Parathyroid adenoma (tissue), 2 donors: ENCODE results near the gene KHK.

Experiments
- H2AFZ ChIP-seq: fragments of 300-600 bp; sonication (generic); one replicate; pipeline ENCODE4 v1.7.0; 2017; ENCODE audit warnings: antibody characterized with exemption, mild to moderate bottlenecking
- H3K27ac ChIP-seq: fragments of 300-600 bp; sonication (generic); one replicate; pipeline ENCODE4 v1.7.0; 2017
- H3K27me3 ChIP-seq: fragments of 300-600 bp; sonication (generic); one replicate; pipeline ENCODE4 v1.7.0; 2017; ENCODE audit warnings: low read length; ENCODE audit not compliant: control insufficient read depth, insufficient read depth
- H3K36me3 ChIP-seq: fragments of 300-600 bp; sonication (generic); one replicate; pipeline ENCODE4 v1.7.0; 2017; ENCODE audit warnings: low read length; ENCODE audit not compliant: control insufficient read depth, insufficient read depth
- H3K4me1 ChIP-seq: fragments of 300-600 bp; sonication (generic); one replicate; pipeline ENCODE4 v1.7.0; 2017; ENCODE audit warnings: control low read depth
- H3K4me2 ChIP-seq: fragments of 300-600 bp; sonication (generic); one replicate; pipeline ENCODE4 v1.7.0; 2017; ENCODE audit warnings: low read length
- H3K4me3 ChIP-seq: fragments of 300-600 bp; sonication (generic); one replicate; pipeline ENCODE4 v1.7.0; 2017; ENCODE audit warnings: low read depth, low read length
- H3K79me2 ChIP-seq: fragments of 300-600 bp; sonication (generic); one replicate; pipeline ENCODE4 v1.7.0; 2017; ENCODE audit warnings: control low read depth
- H3K9ac ChIP-seq: fragments of 300-600 bp; sonication (generic); one replicate; pipeline ENCODE4 v1.7.0; 2017; ENCODE audit warnings: mild to moderate bottlenecking
- H3K9me3 ChIP-seq: fragments of 300-600 bp; sonication (generic); one replicate; pipeline ENCODE4 v1.7.0; 2017; ENCODE audit warnings: low read length; ENCODE audit not compliant: control insufficient read depth
- TF ChIP-seq, protein P1 (sequence below): fragments of 300-600 bp; sonication (generic); IDR thresholded peaks from one replicate; pipeline ENCODE4 v1.7.0; 2017; ENCODE audit warnings: antibody characterized with exemption, mild to moderate bottlenecking
- donor health status: primary hyperparathyroidism.

Gene KHK

DNA sequence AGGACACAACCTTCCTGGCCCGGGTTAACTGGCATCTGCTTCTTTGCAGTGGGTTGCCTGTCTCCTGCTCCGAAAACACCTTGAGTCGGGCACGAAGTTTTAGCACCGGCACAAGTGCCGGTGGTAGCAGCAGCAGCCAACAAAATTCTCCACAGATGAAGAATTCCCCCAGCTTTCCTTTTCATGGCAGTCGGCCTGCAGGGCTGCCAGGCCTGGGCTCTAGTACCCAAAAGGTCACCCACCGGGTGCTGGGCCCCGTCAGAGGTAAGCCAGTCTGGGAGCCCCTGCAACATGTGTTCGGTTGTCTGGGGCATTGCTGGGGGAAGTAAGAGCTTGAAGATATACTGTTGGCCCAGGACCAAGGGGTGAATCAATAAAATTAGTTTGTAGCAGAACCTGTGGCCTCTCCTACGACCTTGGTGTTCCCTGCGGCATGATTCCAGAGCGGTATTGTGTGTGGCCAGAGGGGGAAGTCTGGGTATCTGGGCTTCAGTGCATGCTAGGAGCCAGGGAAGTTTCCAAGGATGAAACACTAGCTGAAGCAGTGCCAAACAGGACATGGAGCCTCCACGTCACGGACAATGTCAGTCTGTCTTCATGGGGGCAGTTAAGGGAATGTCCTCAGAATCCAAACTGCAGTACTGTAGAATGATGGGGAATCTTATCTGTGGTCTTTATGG, 27.3 kb upstream of the KHK start:
- no peaks in the 10 kb centered on the region for H3K36me3 ChIP-seq
- no peaks in the 10 kb centered on the region for H3K4me1 ChIP-seq
- no peak overlapping the region for H3K9ac ChIP-seq
- H3K4me2 ChIP-seq: no peak overlapping the region
- peaks cover 3% of the 10 kb centered on the region for H3K79me2 ChIP-seq
- no peak overlapping the region for H3K27ac ChIP-seq
- no peak overlapping the region for H2AFZ ChIP-seq
- H3K4me3 ChIP-seq: no peak overlapping the region
- no peaks in the 10 kb centered on the region for H3K27me3 ChIP-seq
- H3K9me3 ChIP-seq: no peaks in the 10 kb centered on the region
- TF ChIP-seq, protein P1, sequence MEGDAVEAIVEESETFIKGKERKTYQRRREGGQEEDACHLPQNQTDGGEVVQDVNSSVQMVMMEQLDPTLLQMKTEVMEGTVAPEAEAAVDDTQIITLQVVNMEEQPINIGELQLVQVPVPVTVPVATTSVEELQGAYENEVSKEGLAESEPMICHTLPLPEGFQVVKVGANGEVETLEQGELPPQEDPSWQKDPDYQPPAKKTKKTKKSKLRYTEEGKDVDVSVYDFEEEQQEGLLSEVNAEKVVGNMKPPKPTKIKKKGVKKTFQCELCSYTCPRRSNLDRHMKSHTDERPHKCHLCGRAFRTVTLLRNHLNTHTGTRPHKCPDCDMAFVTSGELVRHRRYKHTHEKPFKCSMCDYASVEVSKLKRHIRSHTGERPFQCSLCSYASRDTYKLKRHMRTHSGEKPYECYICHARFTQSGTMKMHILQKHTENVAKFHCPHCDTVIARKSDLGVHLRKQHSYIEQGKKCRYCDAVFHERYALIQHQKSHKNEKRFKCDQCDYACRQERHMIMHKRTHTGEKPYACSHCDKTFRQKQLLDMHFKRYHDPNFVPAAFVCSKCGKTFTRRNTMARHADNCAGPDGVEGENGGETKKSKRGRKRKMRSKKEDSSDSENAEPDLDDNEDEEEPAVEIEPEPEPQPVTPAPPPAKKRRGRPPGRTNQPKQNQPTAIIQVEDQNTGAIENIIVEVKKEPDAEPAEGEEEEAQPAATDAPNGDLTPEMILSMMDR: no peak

DNA sequence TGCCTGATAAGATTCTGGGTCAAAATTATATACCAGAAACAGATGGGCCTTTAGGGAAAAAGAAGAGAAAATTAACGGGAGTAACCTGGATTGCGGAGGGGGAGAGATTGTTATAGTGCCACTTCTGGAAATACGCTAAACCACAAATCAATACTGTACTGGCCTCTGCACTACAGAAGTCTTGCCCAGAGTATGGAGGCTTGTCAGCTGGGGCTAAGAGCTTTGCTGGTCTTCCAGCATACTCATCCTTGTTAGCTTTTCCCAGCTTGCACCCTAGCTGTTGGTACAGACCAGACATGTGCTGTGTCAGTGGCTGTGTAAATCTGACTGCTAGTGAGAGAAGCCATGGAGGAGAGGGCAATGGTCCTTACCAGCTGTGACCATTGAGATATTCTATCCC, 26.2 kb upstream of the KHK start:
- Histone ChIP-seq H3K27me3 (no peaks in the 10 kb centered on the region), H3K36me3 (no peaks in the 10 kb centered on the region), H3K9me3 (no peaks in the 10 kb centered on the region), H3K79me2 (peaks cover 3% of the 10 kb centered on the region), H3K27ac (no peak overlapping the region), H3K9ac (no peak overlapping the region), H3K4me1 (no peaks in the 10 kb centered on the region), H3K4me2 (no peak overlapping the region), H3K4me3 (no peak overlapping the region), H2AFZ (no peak overlapping the region)
- TF ChIP-seq, protein P1: no peak

DNA sequence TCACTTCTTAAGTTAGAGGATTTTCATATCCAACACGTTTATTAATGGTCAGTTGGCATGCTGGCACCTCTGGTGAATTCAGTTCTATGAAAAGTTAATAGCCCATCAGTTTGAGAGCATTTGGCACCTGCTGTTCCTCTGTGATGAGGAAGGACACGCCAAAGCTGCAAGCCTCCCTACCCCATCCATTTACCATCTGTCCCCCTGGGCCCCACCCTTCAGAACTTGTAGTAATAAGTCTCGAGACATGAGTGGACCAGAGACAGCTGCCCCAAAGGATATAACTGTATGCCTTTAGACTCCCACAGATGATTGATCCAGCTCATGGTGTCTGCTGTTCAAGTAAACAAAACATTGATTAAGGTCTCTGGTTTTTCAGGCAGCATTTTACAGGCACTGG, 21.4 kb upstream of the KHK start:
- no peaks in the 10 kb centered on the region for H3K9me3 ChIP-seq
- H3K27me3 ChIP-seq: no peaks in the 10 kb centered on the region
- H3K4me2 ChIP-seq: no peak overlapping the region
- no peaks in the 10 kb centered on the region for H3K36me3 ChIP-seq
- TF ChIP-seq, protein P1: no peak
- H3K79me2 ChIP-seq: peaks cover 19% of the 10 kb centered on the region
- H3K4me3 ChIP-seq: no peak overlapping the region
- H2AFZ ChIP-seq: no peak overlapping the region
- no peak overlapping the region for H3K9ac ChIP-seq
- H3K4me1 ChIP-seq: peaks cover 8% of the 10 kb centered on the region
- H3K27ac ChIP-seq: no peak overlapping the region

DNA sequence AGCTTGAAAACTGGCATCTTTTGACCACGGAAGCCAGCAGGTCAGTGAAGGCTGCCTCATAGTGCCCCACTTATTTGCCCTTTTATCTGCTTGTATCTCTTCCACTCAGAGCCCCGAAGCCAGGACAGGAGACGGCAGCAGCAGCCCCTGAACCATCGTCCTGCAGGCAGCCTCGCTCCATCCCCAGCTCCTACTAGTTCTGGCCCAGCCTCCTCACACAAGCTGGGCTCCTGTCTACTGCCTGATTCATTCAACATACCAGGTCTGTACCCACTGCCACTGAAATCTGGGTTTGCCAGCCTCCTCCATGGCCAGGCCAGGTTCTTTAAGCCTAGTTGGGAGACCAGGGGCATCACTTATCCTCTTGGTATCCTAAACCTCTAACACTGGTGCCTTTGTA, 19.2 kb upstream of the KHK start:
- no peak overlapping the region for H3K9ac ChIP-seq
- TF ChIP-seq, protein P1: no peak
- peaks cover 22% of the 10 kb centered on the region for H3K79me2 ChIP-seq
- H3K9me3 ChIP-seq: no peaks in the 10 kb centered on the region
- no peak overlapping the region for H3K4me3 ChIP-seq
- H3K4me1 ChIP-seq: peaks cover 12% of the 10 kb centered on the region
- no peak overlapping the region for H3K4me2 ChIP-seq
- H3K27me3 ChIP-seq: no peaks in the 10 kb centered on the region
- no peak overlapping the region for H3K27ac ChIP-seq
- no peak overlapping the region for H2AFZ ChIP-seq
- no peaks in the 10 kb centered on the region for H3K36me3 ChIP-seq

DNA sequence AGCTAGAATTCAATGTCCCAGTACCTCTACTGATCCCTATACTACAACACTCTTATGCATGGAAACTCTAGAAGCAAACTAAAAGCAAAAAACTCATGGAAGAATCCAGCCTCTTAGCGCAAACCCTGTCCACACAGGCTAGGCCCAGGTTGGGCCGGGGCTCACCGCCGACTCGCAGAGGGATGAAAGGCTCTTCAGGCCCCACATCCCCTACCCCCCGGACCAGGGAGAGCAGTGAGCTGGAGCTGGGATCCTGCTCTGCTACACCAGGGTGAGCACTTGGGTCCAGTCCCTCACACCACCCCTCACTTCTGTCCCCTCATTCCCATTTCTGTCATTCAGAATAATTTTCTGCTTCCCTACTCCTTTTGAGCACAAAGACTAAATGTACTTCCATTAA, 17.1 kb upstream of the KHK start:
- H3K27ac ChIP-seq: no peak overlapping the region
- peaks cover 12% of the 10 kb centered on the region for H3K4me1 ChIP-seq

More for the DNA sequence above, 17.1 kb upstream of the KHK start:
- no peaks in the 10 kb centered on the region for H3K36me3 ChIP-seq
- no peak overlapping the region for H3K4me3 ChIP-seq
- H3K9ac ChIP-seq: no peak overlapping the region
- peaks cover 22% of the 10 kb centered on the region for H3K79me2 ChIP-seq
- no peak overlapping the region for H3K4me2 ChIP-seq
- H2AFZ ChIP-seq: no peak overlapping the region
- H3K27me3 ChIP-seq: no peaks in the 10 kb centered on the region
- no peaks in the 10 kb centered on the region for H3K9me3 ChIP-seq
- TF ChIP-seq, protein P1: no peak
